Ureter (tissue), 1 donor: Measurements from ENCODE around the gene ITCH. TPM values are rescaled to one million over a fixed set of nuclear protein-coding genes. Genes with fewer than 3 reads are reported as not detected.

Experiments
- DNase-seq: peaks from one replicate; pipeline ENCODE4 v3.0.0-alpha.2; 2020; ENCODE audit warnings: low spot score
- total RNA-seq: library from RNA; stranded (reverse); gene quantifications from one replicate; pipeline ENCODE4 v1.2.4, GENCODE V29; 2023
- donor health status: DM: yes; HTN: yes; CAD: no.

Gene ITCH
- total RNA-seq, 1 donor from 2014 or later, result 65.0 TPM

GRCh38 chr20:34530342-34530741 lies 167.3 kb downstream of the ITCH start:
- DNase-seq, result no peak

DNA sequence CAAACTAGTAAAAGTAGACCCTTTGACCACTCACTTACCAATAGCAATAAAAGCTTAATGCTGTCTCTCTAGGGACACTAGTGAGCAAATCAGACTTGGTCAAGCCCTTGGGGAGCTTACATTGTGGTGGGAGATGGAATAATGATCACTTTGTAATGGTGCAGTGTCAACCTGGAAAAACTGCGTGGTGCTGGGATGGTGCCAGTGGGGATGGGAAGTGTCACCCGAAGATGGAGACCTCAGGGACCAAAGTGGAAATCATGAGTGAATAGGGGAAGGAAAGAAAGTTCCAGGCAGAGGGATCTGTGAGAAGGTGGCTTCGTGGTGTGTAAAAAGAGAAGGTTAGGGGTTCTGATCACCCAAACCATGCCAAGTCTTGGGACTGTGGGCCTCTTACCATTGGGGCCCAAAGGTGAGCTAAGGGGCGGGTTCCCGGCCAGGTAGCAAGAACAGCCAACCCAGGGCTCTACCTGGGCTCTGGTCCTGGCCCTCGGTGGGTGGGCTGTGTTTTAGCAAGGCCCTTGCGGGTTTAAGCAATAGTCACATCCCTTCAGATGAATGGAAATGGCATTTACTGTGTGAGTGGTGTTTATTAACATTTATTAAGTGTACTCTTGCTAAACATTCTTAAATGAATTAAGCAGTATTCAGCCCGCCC lies 168.7 kb downstream of the ITCH start:
- no peak for DNase-seq

- no peak for DNase-seq
These were observed 169.2 kb downstream of the ITCH start for GRCh38 chr20:34532320-34532719.

GRCh38 chr20:34532756-34533155 lies 169.7 kb downstream of the ITCH start:
- DNase-seq, result no peak

DNA sequence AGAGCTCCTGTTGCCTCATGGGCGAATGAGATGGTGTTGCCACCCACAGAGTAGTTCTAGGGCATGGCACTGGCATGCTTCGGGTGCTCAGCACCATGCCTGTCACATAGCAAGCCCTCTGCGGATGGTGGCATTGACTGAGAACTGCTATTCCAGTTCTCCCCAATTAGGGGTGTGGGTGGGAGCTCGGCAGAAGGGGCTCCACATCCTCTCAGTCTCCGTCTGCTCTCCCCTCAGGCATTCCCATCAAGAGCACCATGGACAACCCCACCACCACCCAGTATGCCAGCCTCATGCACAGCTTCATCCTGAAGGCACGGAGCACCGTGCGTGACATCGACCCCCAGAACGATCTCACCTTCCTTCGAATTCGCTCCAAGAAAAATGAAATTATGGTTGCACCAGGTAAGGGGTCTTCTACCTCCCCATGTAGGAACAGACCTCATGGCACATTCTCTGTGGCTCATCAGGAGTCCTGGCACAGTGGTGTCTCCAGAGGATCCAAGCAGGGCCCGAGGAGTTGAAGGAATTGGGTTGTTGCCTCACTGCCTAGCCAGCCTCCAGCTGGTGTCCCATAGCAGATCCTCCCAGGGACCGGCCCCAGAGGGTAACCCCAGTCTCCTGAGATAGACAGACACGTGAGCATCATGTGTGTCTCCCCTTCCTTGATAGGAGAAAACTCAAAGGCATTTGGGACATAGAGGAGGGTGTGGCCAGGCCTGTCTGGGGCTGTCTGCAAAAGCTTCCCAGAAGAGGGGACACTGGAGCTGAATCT lies 171.5 kb downstream of the ITCH start:
- DNase-seq, result no peak

DNA sequence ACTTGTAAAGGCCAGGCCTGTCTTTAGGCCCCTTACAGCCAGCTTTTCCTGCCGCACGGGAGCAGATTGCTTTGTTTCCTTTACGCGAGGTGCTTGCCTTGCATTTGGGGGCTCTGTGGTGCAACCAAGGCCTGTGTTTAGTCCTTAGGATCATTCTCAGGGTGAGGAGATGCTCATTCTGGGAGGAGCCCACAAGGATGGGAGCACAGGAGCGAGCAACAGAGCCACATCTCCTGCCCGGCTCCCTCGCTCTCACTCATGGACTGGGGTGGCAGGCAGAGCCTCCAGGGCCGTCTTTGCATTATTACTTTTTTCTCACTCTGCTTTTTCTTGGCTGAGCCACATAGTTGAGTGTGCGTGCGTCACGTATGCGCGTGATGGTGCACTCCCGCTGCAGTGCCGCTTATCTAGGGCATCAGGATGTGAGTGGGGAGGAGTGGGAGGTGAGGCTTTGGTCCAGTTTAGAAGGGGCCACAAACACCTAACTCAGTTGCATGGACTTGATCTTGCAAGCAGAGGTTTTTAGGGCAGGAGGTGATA lies 172.3 kb downstream of the ITCH start:
- no peak for DNase-seq

- no peak for DNase-seq
These were observed 172.8 kb downstream of the ITCH start for GRCh38 chr20:34535857-34536256.

DNA sequence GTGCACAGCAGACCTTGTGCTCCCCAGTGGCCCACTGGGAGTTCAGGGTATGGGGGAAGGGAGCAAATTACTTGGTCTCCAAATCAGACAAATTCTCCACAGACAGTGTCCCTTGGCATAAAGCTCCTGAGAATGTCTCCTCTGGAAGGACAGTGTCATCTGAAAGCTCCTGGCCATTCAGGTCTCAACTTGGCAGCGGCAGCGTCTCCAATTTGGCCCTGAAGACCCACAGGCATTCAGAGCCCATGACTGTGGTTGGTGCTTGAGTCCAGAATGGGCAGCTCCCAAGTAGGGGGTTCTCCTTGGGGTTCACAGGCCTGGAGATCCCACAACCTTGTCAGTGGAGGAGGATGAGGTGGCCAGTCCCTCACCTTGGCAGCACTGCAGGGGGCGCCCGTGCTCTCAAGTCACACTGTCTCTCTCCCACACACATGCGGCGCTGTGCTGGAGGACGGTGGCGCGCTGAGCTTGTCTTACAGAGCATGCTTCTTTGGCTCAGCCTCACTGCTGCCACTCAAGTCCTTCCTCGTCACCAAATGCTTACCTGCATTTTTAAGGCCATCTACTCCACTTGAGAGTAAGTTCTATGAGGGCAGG lies 173.8 kb downstream of the ITCH start:
- DNase-seq, result no peak

DNA sequence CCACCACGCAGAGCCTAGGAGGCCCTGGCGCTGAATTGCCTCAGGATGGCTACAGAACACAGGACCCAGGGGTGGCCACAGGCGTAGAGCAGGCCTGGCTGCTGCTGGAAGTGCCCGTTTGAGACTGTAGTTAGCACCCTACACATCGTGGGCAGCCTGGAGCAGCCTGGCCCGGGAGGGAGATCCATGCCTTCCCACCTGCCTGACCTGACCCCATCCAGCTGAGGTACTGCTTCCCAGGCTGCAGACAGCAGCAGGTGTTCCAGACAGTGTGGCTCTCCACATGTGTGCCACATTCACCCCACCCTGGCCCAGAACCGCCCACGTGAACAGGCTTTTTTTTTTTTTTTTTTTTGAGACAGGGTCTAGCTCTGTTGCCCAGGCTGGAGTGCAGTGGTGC lies 174.6 kb downstream of the ITCH start:
- DNase-seq, result no peak

GRCh38 chr20:34538671-34539123 lies 175.6 kb downstream of the ITCH start:
- no peak for DNase-seq

DNA sequence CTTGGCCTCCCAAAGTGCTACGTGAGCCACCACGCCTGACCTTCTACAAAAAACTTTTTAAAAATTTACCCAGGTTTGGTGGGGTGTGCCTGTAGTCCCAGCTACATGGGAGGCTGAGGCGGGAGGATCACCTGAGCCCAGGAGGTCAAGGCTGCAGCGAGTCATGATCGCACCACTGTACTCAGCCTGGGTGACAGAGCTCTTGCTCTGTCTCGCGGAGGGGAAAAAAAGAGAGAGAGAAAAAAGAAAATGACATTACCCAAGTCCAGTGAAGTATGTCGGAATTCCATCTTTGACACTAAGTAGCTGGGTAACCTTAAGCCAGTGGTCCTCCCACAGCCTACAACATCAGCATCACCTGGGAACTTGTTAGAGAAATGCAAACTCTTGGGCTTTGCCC lies 176.7 kb downstream of the ITCH start:
- no peak for DNase-seq

DNA sequence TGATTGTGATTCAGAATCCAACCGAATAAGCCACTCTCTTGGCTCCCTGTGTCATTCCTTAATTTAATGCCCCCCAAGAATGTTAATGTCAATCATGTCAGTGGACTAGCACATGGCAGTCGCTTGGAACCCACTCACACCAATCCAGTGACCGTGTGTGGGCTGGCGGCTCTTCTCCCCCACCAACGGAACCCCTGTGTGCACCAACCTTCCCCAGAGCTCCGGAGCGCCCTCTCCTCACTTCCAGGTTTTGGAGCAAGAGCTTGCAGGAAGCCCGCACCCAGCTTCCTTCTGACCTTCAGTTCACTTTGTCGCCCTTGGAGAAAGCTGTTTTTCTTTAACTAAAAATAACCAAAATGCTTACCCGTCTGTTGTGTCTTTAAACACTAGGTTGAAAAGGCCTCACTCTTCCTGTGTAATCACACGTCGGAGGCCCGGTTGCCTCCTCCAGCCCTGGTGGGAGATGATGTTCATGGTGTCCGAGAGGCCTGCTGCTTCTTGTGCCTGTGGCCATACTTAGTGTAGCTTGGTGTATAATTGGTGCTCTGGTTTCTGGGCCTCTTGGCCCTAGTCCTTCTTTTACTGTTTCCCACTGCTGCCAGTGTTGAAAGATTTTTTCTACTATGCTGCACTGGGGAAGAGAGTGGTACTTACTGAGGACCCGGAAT lies 177.7 kb downstream of the ITCH start:
- DNase-seq, result no peak

GRCh38 chr20:34541264-34541901 lies 178.3 kb downstream of the ITCH start:
- DNase-seq, result no peak

- DNase-seq, result no peak
These were observed 178.8 kb downstream of the ITCH start for GRCh38 chr20:34541917-34542316.

DNA sequence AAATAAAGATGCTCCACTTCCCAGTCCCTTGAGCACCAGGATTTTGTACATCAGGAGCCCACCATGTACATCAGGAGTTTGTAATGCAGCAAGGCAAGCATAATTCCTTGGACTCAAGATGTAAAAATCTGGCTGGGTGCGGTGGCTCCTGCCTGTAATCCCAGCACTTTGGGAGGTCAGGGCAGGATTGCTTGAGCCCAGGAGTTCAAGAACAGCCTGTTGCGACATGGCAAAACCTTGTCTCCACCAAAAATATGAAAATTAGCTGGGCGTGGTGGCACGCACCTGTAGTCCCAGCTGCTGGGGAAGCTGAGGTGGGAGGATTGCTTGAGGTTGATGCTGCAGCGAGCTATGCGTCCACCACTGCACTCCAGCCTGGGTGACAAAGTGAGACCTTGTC lies 179.4 kb downstream of the ITCH start:
- no peak for DNase-seq

- DNase-seq, result no peak
These were observed 180.5 kb downstream of the ITCH start for GRCh38 chr20:34543463-34544056.

- DNase-seq, result no peak
These were observed 181.2 kb downstream of the ITCH start for GRCh38 chr20:34544109-34544796.

- no peak for DNase-seq
These were observed 183.7 kb downstream of the ITCH start for GRCh38 chr20:34546751-34547181.

DNA sequence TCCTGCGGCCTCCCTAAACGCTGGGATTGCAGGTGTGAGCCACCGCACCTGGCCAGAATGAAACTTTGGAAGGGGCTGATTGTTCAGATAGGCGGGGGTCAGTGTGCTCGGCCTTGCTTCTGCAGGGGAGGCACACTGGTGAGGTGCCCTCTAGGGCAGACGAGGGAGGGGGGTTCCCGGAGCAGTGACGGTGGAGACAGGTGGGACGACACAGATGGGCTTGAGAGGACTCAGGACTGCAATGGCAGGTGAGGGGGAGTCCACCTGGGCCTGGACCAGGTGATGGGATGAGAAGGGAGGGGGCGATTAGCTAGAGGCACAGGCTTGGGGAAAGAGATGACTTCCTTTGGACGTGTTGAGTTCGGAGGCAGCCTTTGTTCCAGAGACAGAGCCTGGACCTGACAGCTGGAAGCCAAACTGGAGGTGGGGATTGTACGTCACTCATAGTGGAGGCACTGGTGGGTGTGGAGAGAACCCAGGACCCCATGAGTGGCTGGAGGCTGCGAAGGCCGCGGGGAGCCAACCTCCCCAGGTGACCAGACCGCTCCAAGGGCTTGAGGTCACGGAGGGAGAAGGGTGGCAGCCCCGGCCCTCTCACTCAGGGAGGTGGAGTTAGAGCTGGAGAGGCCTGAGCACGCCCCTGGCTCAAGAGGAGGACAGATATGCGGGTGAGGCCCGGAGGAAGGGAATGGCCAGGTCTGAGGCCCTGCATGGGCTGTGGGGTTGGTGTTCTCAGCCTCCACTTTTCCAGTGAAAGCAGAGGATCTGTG lies 185.0 kb downstream of the ITCH start:
- DNase-seq, result no peak
